ENCODE results near the gene ARRDC5. TPM values are rescaled to one million over a fixed set of nuclear protein-coding genes. Genes with fewer than 3 reads are reported as not detected.
A peak's percentile ranks its signal among the peaks of the same experiment; 100 is the strongest.

The ARRDC5 gene
- total and polyA plus RNA-seq, 2 of the 13 experiments (the other 11 are each of a cell fraction or from before 2014, with no cell fraction given) = not detected

- TF ChIP-seq, protein P1, sequence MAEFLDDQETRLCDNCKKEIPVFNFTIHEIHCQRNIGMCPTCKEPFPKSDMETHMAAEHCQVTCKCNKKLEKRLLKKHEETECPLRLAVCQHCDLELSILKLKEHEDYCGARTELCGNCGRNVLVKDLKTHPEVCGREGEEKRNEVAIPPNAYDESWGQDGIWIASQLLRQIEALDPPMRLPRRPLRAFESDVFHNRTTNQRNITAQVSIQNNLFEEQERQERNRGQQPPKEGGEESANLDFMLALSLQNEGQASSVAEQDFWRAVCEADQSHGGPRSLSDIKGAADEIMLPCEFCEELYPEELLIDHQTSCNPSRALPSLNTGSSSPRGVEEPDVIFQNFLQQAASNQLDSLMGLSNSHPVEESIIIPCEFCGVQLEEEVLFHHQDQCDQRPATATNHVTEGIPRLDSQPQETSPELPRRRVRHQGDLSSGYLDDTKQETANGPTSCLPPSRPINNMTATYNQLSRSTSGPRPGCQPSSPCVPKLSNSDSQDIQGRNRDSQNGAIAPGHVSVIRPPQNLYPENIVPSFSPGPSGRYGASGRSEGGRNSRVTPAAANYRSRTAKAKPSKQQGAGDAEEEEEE (CRISPR knock-in tag; IDR thresholded peaks at IDR 0.05; ENCODE audit: borderline replicate concordance) = no peak
- TF ChIP-seq CHD2 (IDR thresholded peaks at IDR 0.05; ENCODE audit: low read depth, low read length) (no peak), NBN (conservative IDR thresholded peaks at IDR 0.05) (no peak), CREM (IDR thresholded peaks at IDR 0.05) (peak; percentile 45; the same call in 1 of the 2 replicates), CREM (CRISPR knock-in tag; IDR thresholded peaks at IDR 0.05) (no peak), TAF15 (IDR thresholded peaks at IDR 0.05; ENCODE audit: low read depth, low read length, poor library complexity, severe bottlenecking) (peak; percentile 50), SSRP1 (CRISPR knock-in tag; IDR thresholded peaks at IDR 0.05) (no peak), ZNF83 (CRISPR knock-in tag; IDR thresholded peaks at IDR 0.05; ENCODE audit: borderline replicate concordance) (peak; percentile 58; the same call in 1 of the 2 replicates), ZBED4 (CRISPR knock-in tag; IDR thresholded peaks at IDR 0.05; ENCODE audit: borderline replicate concordance) (no peak), ZNF12 (CRISPR knock-in tag; IDR thresholded peaks at IDR 0.05) (no peak), FOXO4 (CRISPR knock-in tag; conservative IDR thresholded peaks at IDR 0.05) (no peak), ZNF513 (CRISPR knock-in tag; conservative IDR thresholded peaks at IDR 0.05) (no peak), PTBP1 (IDR thresholded peaks at IDR 0.05; ENCODE audit: low read depth, low read length, poor library complexity, severe bottlenecking) (no peak)
- TF ChIP-seq, protein P2, sequence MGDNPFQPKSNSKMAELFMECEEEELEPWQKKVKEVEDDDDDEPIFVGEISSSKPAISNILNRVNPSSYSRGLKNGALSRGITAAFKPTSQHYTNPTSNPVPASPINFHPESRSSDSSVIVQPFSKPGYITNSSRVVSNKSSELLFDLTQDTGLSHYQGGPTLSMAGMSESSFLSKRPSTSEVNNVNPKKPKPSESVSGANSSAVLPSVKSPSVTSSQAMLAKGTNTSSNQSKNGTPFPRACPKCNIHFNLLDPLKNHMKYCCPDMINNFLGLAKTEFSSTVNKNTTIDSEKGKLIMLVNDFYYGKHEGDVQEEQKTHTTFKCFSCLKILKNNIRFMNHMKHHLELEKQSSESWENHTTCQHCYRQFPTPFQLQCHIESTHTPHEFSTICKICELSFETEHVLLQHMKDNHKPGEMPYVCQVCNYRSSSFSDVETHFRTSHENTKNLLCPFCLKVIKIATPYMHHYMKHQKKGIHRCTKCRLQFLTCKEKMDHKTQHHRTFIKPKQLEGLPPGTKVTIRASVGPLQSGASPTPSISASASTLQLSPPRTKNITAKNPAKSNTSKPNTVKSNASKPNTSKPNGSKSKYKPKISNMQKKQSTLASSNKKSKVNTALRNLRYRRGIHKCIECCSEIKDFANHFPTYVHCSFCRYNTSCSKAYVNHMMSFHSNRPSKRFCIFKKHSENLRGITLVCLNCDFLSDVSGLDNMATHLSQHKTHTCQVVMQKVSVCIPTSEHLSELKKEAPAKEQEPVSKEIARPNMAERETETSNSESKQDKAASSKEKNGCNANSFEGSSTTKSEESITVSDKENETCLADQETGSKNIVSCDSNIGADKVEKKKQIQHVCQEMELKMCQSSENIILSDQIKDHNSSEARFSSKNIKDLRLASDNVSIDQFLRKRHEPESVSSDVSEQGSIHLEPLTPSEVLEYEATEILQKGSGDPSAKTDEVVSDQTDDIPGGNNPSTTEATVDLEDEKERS (CRISPR knock-in tag; IDR thresholded peaks at IDR 0.05) = no peak
- TF ChIP-seq, protein P3, sequence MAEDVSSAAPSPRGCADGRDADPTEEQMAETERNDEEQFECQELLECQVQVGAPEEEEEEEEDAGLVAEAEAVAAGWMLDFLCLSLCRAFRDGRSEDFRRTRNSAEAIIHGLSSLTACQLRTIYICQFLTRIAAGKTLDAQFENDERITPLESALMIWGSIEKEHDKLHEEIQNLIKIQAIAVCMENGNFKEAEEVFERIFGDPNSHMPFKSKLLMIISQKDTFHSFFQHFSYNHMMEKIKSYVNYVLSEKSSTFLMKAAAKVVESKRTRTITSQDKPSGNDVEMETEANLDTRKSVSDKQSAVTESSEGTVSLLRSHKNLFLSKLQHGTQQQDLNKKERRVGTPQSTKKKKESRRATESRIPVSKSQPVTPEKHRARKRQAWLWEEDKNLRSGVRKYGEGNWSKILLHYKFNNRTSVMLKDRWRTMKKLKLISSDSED (CRISPR knock-in tag; IDR thresholded peaks at IDR 0.05) = no peak
Measured at GRCh38 chr19:4851551-4852290, 51.0 kb downstream of the ARRDC5 start (continued).
